GM19452 (cell line): Measurements from ENCODE around the gene POMT1.
"Not testable (repeated sequence)": the region's sequence is repeated elsewhere in the genome, so short reads cannot be mapped to it uniquely, and the experiment has no call there.

Experiments
- ATAC-seq: cut with Tn5 transposase; IDR thresholded peaks from one replicate; pipeline ENCODE4 v1.9.1; 2021; ENCODE audit not compliant: unreplicated experiment

POMT1 gene

GRCh38 chr9:131546336-131547084, 43.8 kb downstream of the POMT1 start:
- no peak for ATAC-seq

- ATAC-seq = not testable (repeated sequence)
Observed at GRCh38 chr9:131549186-131549585, 46.5 kb downstream of the POMT1 start.

GRCh38 chr9:131550465-131550864, 47.7 kb downstream of the POMT1 start:
- ATAC-seq = not testable (repeated sequence)

- ATAC-seq = no peak
Observed at GRCh38 chr9:131552030-131552429, 49.3 kb downstream of the POMT1 start.

- no peak for ATAC-seq
Observed at GRCh38 chr9:131554087-131554842, 51.5 kb downstream of the POMT1 start.

GRCh38 chr9:131554843-131555351, 52.2 kb downstream of the POMT1 start:
- no peak for ATAC-seq

GRCh38 chr9:131555841-131556673, 53.3 kb downstream of the POMT1 start:
- no peak for ATAC-seq

- ATAC-seq = no peak
Observed at GRCh38 chr9:131557855-131558548, 55.3 kb downstream of the POMT1 start.

GRCh38 chr9:131559421-131560000, 56.8 kb downstream of the POMT1 start:
- ATAC-seq = no peak

- no peak for ATAC-seq
Observed at GRCh38 chr9:131562032-131562959, 59.6 kb downstream of the POMT1 start.

- ATAC-seq = no peak
Observed at GRCh38 chr9:131565369-131565768, 62.7 kb downstream of the POMT1 start.

GRCh38 chr9:131566158-131566557, 63.4 kb downstream of the POMT1 start:
- ATAC-seq = no peak

- ATAC-seq = no peak
Observed at GRCh38 chr9:131567910-131568309, 65.2 kb downstream of the POMT1 start.
